Activated B cell treated with CpG ODN at 0.5 μM for 24 hours (primary cell): ENCODE measurements around the gene PALD1. TPM values are rescaled to one million over a fixed set of nuclear protein-coding genes. Genes with fewer than 3 reads are reported as not detected.

Experiments used
- ATAC-seq: fragments of 200-7000 bp; cut with Tn5 transposase; one replicate; pipeline ENCODE4 v1.10.0; 2021; ENCODE audit warnings: low read depth, mild to moderate bottlenecking, moderate library complexity
- CTCF ChIA-PET: fragments of 350-600 bp; sonication (Branson Sonifier 250); formaldehyde crosslinking; loops from one replicate; lab custom pipeline; 2021; ENCODE audit warnings: antibody characterized with exemption; lab: Charles Lee
- POLR2A ChIA-PET: fragments of 350-600 bp; sonication (Branson Sonifier 250); formaldehyde crosslinking; loops from one replicate; lab custom pipeline; 2021; ENCODE audit warnings: antibody characterized with exemption; lab: Charles Lee
- DNase-seq: peaks from one replicate; pipeline ENCODE4 v3.0.0; 2022
- H3K27ac Mint-ChIP-seq: one replicate; pipeline ENCODE4 v1.8.0; 2020; ENCODE audit warnings: mixed read lengths
- H3K27me3 Mint-ChIP-seq: one replicate; pipeline ENCODE4 v1.8.0; 2021; ENCODE audit warnings: mixed read lengths
- H3K36me3 Mint-ChIP-seq: one replicate; pipeline ENCODE4 v1.8.0; 2021; ENCODE audit warnings: low read depth, mixed read lengths
- H3K4me1 Mint-ChIP-seq: one replicate; pipeline ENCODE4 v1.8.0; 2021; ENCODE audit warnings: mixed read lengths
- H3K4me3 Mint-ChIP-seq: one replicate; pipeline ENCODE4 v1.8.0; 2020; ENCODE audit warnings: mild to moderate bottlenecking, mixed read lengths
- H3K9me3 Mint-ChIP-seq: one replicate; pipeline ENCODE4 v1.8.0; 2020; ENCODE audit warnings: mixed read lengths
- intact Hi-C: fragments of 100-400 bp; cut with micrococcal nuclease; formaldehyde crosslinking; loops from one replicate; pipeline ENCODE4 v1.15.1; 2024
- total RNA-seq: library from RNA; stranded (reverse); gene quantifications from 2 replicates; pipeline ENCODE4 v1.2.3, GENCODE V29; 2022
- TF ChIP-seq, protein P1 (sequence below): fragments of 200-600 bp; IDR thresholded peaks from one replicate; pipeline ENCODE4 v1.8.0; 2022; ENCODE audit warnings: antibody characterized with exemption, mild to moderate bottlenecking

PALD1 gene
- total RNA-seq, 1 donor from 2014 or later = 3.3 TPM

DNA sequence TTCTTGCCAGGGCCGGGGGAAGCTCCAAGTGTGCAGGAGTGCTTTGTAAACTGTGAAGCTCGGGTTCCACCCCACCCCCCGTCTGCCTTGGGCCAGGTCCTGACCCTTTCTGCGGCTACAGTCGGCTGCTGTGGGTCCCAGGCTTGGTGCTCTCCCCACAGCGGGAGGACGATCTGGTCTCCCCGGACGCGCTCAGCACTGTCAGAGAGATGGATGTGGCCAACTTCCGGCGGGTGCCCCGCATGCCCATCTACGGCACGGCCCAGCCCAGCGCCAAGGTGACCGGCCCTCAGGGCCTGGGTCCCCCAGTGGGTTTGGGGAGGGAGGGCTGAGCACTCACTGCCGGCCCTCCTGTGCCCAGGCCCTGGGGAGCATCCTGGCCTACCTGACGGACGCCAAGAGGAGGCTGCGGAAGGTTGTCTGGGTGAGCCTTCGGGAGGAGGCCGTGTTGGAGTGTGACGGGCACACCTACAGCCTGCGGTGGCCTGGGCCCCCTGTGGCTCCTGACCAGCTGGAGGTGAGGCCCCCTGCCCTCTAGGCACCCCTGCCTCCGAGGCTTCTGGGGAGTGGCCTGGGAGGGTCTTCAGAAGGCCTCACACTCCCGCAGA is 60.3 kb downstream of the PALD1 start:
- TF ChIP-seq, protein P1, sequence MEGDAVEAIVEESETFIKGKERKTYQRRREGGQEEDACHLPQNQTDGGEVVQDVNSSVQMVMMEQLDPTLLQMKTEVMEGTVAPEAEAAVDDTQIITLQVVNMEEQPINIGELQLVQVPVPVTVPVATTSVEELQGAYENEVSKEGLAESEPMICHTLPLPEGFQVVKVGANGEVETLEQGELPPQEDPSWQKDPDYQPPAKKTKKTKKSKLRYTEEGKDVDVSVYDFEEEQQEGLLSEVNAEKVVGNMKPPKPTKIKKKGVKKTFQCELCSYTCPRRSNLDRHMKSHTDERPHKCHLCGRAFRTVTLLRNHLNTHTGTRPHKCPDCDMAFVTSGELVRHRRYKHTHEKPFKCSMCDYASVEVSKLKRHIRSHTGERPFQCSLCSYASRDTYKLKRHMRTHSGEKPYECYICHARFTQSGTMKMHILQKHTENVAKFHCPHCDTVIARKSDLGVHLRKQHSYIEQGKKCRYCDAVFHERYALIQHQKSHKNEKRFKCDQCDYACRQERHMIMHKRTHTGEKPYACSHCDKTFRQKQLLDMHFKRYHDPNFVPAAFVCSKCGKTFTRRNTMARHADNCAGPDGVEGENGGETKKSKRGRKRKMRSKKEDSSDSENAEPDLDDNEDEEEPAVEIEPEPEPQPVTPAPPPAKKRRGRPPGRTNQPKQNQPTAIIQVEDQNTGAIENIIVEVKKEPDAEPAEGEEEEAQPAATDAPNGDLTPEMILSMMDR = no peak
- Mint-ChIP-seq H3K9me3 (no peaks in the 10 kb centered on the region), H3K4me3 (no peak overlapping the region), H3K27me3 (no peaks in the 10 kb centered on the region), H3K36me3 (peaks cover 4% of the 10 kb centered on the region), H3K4me1 (no peaks in the 10 kb centered on the region), H3K27ac (no peak overlapping the region)
- intact Hi-C loops = loop anchor here (5.0 kb wide), 1 partner anchor 62 kb away; the partner anchor contains the start of gene PALD1
- POLR2A ChIA-PET = no interaction called here
- no peak for ATAC-seq
- DNase-seq = no peak
- CTCF ChIA-PET = interaction anchor here (0.8 to 8.5 kb wide), 3 partner anchors 10 to 77 kb away, joined by 3 to 87 read pairs (median 4); no protein-coding TSS in a partner anchor

DNA sequence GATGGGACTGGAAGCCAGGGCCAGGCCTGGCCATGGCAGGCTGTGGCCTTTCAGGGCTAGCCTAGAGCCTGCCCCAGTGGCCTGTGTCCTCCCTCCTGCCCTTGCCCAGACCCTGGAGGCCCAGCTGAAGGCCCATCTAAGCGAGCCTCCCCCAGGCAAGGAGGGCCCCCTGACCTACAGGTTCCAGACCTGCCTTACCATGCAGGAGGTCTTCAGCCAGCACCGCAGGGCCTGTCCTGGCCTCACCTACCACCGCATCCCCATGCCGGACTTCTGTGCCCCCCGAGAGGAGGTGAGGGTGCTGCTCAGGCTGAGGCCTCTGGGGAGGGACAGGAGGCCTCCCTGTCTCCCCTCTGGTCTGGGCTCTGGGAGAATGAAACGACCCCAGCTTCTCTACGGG is 60.9 kb downstream of the PALD1 start:
- no peak for DNase-seq
- Mint-ChIP-seq H3K27ac (no peak overlapping the region), H3K4me3 (no peak overlapping the region), H3K9me3 (no peaks in the 10 kb centered on the region), H3K36me3 (peaks cover 4% of the 10 kb centered on the region), H3K27me3 (no peaks in the 10 kb centered on the region), H3K4me1 (no peaks in the 10 kb centered on the region)
- intact Hi-C loops = loop anchor here (5.0 kb wide), 1 partner anchor 62 kb away; the partner anchor contains the start of gene PALD1
- CTCF ChIA-PET = interaction anchor here (1.0 to 8.5 kb wide), 2 partner anchors 75 to 78 kb away, joined by 3 to 87 read pairs; no protein-coding TSS in a partner anchor
- no peak for ATAC-seq
- POLR2A ChIA-PET = no interaction called here
- TF ChIP-seq, protein P1 = no peak

DNA sequence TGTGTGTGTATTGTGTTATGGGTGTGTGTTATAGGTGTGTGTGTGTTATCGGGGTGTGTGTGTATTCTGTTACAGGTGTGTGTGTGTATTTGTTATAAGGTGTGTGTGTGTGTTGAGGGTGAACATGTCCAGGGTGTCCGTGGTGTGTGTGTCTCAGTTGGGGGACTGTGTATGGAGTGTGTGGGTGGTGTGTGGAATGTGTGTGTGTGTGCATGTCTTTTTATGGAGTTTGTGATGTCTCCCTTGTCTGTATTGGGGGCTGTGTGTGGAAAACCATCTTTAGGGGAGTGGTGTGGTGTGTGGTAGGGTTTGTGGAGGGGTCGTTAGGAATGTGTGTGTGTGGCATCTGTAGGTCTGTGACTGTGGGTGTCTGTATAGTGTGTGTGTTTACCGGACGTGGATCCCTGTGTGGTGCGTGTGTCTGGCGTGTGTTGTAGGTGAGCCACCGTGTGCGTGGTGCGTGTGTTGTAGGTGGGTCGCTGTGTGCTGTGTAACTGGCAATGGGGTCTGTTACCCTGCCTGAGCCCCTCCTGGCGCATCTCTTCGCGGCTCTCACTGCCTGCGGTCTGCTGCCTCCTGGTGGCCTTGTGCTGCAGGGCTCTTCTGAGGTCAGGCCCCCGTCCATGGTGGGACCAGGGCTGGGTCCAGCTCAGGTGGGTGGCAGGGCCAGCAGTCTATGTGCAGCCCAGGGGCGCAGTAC is 61.7 kb downstream of the PALD1 start:
- peak; percentile 47 for ATAC-seq
- peak; percentile 33 for DNase-seq
- H3K4me3 Mint-ChIP-seq = no peak overlapping the region
- TF ChIP-seq, protein P1 = no peak
- ChIA-PET POLR2A (no interaction called here), CTCF (interaction anchor here (0.7 to 8.5 kb wide), 5 partner anchors 10 to 81 kb away, joined by 3 to 87 read pairs (median 4); no protein-coding TSS in a partner anchor)
- no peak overlapping the region for H3K27ac Mint-ChIP-seq
- no peaks in the 10 kb centered on the region for H3K9me3 Mint-ChIP-seq
- intact Hi-C loops = loop anchor here (1.0 to 5.0 kb wide), 2 partner anchors 79 to 318 kb away; no protein-coding TSS in a partner anchor
- peaks cover 4% of the 10 kb centered on the region for H3K36me3 Mint-ChIP-seq
- no peaks in the 10 kb centered on the region for H3K27me3 Mint-ChIP-seq
- no peaks in the 10 kb centered on the region for H3K4me1 Mint-ChIP-seq

DNA sequence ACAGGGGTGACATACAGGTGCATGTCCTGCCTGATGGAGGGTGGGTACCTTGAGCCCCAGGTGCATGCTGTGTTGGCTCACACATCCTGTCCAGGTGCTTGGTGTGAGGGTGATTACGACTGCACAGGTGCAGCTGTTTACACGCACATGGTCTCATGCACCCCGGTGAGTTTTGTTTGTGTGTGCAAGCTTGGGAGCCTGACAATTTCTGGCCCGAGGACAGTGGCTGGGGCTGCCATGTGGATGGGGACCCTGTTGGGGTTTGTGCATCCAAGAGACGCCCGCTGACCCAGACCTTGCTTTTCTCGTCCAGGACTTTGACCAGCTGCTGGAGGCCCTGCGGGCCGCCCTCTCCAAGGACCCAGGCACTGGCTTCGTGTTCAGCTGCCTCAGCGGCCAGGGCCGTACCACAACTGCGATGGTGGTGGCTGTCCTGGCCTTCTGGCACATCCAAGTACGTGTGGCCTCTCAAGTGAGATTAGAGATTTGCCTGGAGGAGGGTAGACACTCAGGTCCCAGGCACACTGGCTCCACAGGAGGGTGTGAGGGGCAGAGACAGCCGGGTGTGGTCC is 62.3 kb downstream of the PALD1 start:
- intact Hi-C loops = loop anchor here (1.0 to 5.0 kb wide), 2 partner anchors 80 to 319 kb away; no protein-coding TSS in a partner anchor
- Mint-ChIP-seq H3K36me3 (peaks cover 4% of the 10 kb centered on the region), H3K27me3 (no peaks in the 10 kb centered on the region), H3K4me3 (no peak overlapping the region), H3K9me3 (no peaks in the 10 kb centered on the region), H3K27ac (no peak overlapping the region), H3K4me1 (no peaks in the 10 kb centered on the region)
- TF ChIP-seq, protein P1 = no peak
- ATAC-seq = no peak
- POLR2A ChIA-PET = no interaction called here
- CTCF ChIA-PET = interaction anchor here (0.7 to 8.5 kb wide), 5 partner anchors 10 to 82 kb away, joined by 3 to 87 read pairs (median 4); no protein-coding TSS in a partner anchor
- DNase-seq = no peak
